NCI-H82 treated with DMSO at 0.1 percent for 48 hours (cell line): ENCODE data around the gene YOD1.

ENCODE experiments used
- DNase-seq: peaks from one replicate; lab custom pipeline; 2025; ENCODE audit not compliant: unreplicated experiment; lab: John Stamatoyannopoulos, UW

Gene YOD1

DNA sequence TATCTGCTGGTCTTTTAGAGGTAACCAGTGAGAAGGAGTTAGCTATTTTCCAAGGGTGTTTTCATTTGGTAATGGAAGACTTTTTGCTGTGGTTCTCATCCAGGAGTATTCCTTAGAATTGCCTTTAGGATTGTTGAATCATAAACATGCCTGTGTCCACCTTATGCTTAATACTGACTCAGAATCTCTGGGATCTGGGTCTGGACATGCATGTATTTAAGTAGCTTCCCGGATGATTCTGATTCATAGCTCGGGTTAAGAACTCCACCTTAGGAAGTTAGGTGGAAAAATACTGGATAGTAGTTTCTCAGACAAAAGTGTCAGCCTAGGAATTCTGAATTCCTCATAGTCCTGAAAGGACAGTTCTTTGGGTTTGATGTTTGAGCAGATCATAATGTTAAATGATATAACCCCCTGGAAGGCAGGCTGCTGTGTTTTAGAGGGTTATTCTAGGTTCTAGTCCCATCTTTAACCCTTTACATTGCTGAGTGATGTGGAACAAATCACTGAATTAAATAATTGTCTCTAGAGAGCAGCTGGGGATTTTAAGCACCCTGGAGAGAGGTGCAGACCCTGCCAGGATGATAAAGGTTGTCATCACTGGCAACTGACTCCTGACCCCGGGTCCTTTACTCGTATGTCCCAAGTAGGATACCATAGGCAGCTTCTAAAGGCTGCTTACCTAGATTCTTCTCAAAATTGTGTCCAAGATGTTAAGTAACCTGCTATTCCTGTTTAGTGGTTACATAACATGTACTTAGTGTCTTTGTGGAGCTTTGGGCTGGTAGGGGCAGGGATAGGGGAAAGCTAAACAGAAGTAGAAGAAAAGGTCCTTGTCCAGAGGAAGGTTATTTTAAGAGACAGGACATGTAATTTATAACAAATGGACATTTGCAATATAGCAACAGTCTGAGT, 23.2 kb upstream of the YOD1 start:
- no peak for DNase-seq

DNA sequence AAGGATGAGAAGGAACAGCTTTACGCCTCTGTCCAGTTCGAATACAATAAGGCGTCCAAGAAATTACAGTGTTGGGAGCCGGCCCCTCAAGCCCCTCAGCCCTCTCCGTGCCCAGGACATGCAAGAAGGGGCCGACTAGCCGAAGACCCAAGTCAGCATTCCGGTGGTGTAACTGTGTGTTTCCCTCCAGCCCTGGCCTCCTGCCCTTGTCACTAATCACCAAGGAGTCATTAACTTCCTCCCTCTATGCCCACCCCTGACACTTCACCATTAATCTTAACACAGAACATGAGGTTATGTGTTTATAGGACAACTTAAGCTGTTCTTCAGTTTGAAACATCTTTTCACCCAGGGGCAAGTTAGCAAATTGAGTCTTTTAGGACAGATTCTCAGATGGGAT, 21.2 kb upstream of the YOD1 start:
- DNase-seq: no peak

- DNase-seq: no peak
Measured at GRCh38 chr1:207071426-207071825, 20.4 kb upstream of the YOD1 start.

DNA sequence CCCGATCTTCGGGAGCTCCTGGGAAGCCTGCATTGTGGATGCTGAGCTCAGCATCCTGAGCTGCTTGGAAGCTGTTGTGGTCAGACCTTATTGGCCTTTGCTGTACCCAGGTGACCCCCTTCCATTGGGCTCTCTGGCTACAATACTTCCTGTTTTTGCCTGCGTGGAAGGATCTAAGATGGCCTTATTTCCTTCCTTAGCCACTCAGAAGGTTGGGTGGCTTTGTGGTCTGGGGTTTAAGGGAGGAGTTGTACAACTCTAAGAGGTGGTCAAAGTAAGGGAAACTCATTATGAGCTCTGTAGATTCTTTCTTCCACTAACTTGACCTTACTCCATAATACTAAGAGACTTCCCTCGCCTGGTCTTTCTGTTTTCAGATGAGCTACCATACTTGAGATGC, 19.8 kb upstream of the YOD1 start:
- no peak for DNase-seq

DNA sequence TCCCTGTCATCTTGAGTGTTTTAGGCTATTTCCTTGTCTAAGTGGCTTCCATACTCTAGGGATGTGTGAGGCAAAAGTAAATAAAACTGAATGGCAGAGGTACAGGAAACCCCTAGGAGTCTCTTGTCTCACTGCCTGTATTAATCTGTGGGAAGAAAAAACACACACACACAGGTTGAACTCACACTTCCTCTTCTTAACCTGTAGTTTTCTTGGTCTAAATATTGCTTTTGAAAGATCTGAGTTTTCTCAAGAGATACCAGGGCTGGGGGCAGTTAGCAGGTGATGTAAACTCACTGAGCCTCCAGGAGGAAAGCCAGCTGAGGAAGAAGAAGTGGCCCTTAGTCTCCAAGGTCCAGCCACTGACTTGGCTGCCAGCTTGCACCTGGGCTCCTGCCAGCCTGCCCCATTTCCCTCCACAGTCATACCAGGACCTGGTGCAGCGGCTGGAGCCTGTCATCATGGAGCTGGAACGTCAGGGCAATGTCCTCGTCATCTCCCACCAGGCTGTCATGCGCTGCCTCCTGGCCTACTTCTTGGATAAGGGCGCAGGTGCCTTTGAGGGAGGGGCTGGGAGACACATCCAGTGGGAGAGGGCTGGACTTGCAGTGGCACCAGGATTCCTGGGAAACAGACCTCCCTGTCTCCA, 19.0 kb upstream of the YOD1 start:
- DNase-seq: no peak

DNA sequence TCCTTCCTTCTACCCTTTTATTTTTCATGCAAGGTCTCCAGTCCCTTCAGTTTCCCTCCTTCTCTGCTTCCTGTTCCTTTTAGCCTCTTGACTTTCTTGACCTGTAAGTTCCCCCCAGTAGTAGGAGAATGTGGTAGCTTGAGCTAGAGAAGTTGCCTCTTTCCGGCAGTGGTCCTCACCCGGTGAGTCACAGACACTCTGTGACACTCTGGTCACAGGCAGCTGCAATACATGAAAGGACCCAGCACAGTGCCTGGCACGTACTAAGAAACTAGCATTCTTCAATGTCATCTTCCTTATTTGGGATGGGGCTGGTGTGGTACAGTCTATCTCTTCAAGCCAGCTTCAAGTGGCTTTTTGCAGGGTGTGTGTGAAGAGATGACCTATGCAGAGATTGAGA, 18.1 kb upstream of the YOD1 start:
- no peak for DNase-seq

- DNase-seq: peak; percentile 47
Measured at GRCh38 chr1:207067665-207068064, 16.7 kb upstream of the YOD1 start.

DNA sequence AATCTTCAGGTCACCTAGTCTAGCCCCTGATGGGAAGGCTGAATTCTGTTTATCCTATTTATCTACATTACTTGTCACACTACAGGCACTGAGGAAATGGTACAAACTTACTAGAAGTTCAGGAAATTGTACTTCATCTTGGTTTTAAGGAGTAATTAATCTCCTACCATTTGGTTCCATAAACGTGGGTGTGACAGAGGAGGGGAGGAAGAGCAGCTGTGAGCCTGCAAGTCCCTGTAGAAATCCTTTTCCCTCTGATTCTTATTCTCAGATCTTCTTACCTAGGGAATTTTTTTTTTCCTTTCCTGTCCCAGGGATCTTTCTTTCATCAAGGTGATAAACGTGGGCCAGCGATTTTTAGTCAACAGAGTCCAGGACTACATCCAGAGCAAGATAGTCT, 16.2 kb upstream of the YOD1 start:
- no peak for DNase-seq

GRCh38 chr1:207064561-207064960, 13.6 kb upstream of the YOD1 start:
- DNase-seq: no peak

GRCh38 chr1:207063014-207063413, 12.0 kb upstream of the YOD1 start:
- DNase-seq: no peak

- DNase-seq: no peak
Measured at GRCh38 chr1:207062058-207062457, 11.1 kb upstream of the YOD1 start.

DNA sequence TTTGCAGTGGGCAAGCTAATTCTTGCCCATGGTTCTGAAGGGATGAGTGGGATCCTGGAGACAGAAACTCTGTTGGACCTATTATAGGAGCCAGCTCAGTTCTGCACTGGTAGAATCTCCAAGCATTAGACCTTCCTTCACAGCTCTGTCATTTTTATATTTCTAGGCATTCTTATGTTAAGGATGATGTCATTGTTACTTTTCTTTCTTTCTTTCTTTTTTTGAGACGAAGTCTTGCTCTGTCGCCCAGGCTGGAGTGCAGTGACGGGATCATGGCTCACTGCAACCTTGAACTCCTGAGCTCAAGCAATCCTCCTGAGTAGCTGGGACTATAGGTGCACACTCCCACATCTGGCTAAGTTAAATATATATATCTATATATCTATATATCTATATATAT, 9.6 kb upstream of the YOD1 start:
- no peak for DNase-seq

- no peak for DNase-seq
Measured at GRCh38 chr1:207059881-207060280, 8.9 kb upstream of the YOD1 start.

- DNase-seq: peak; percentile 38
Measured at GRCh38 chr1:207058878-207059867, 8.2 kb upstream of the YOD1 start.

DNA sequence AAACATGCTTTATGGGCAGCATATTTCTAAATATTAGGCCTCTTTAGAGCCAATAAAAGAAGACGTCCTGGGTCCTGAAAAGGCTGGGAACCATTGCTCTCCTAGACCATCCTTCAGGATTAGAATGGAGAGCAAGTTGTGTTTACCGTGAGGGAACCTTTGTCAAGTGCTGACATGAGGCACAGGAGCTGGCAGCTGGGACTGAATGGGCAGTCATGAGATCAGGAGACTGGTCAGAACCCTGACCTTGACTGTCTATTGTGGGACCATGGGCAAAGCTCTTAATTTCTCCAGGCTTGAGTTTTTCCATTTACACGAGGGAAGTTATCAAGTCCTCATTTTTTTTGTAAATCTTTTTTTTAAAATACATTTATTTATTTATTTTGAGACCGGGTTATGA, 7.2 kb upstream of the YOD1 start:
- DNase-seq: no peak

- DNase-seq: no peak
Measured at GRCh38 chr1:207056673-207057072, 5.7 kb upstream of the YOD1 start.

DNA sequence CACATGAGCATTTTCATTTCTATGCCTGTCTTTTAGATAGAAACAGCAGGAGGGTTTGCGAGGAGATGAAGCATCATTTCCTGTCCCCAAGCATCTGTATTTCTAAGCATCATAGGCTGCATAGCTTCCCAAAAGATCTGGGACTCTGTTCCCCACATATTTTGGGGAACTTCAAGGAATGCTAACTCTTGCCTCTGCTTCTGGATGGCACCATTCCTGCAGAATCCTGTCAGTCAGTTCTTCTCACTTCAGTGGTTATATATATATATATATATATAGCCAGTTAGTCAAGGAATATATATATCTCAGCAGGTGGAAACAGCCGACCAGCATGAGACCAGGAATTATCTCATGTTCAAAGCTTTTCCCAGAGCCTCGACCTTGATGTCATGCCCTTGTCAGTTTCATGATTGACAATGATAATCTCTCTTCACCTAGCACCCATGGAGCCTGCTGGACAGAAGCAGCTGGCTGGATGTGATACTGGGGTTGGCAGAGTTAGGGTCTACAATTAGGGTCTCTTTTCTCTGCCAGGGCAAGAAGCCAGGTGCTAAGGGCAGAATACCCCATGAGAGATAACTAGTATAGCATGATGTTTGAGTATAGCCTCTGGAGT, 4.5 kb upstream of the YOD1 start:
- DNase-seq: no peak

GRCh38 chr1:207054491-207054890, 3.5 kb upstream of the YOD1 start:
- no peak for DNase-seq

DNA sequence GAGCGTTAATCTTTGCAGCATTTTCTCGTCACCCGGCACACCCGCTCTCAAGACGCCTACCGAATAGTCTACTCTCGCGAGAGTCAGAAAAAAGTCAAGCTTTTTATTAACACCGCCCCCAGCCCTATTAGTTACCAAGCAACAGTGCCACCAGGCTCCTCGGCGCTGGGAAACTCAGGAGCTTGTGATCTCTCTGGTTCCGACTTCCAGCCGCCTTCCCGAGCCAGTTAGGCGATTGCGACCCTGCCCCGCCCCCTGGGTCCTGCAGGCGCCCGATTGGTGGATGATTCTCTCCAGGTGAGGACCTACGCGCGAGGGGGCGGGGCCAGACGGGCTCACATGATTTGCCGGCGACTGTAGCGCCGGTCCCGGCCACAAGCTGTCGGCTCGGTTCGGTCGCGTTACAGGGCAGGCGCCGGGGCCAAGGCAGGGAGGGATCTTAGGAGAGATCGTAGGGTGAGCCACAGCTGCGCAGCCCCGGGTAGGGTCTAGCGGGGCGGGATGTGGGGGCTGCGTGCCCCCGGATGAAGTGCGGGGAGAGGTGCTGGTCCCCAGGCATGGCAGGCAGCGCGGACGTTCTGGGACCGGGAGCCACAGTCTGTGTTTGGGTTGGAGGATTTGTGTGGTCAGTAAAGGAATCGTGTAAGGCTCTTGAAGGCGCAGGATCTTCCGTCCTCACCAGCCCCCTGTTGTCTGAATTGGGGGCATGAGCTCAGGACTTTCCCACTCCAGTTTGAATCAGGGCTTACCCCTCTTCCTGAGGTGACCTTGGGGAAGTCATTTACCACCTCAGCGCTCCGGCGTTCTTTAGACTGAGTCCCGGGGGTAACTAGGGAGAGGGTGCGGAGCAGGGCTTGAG, 2.1 kb upstream of the YOD1 start, which contains the start of gene PFKFB2:
Gene PFKFB2, plus strand, starts transcription at position 365 of the 859 bp plus-strand sequence. CDS start 1,443 bp downstream, outside the sequence.
- peak; percentile 94 for DNase-seq
